K562 (cell line): Measurements from ENCODE around the gene SLC17A2. TPM values are rescaled to one million over a fixed set of nuclear protein-coding genes. Genes with fewer than 3 reads are reported as not detected.
"Not testable (repeated sequence)": the region's sequence is repeated elsewhere in the genome, so short reads cannot be mapped to it uniquely, and the experiment has no call there.

Source experiments
- ATAC-seq: fragments of 200-7000 bp; cut with Tn5 transposase; 3 replicates; pipeline ENCODE4 v1.9.1; 2020; ENCODE audit warnings: moderate library complexity
- BruUV-seq: library from RNA; stranded (reverse); fragments of 400-500 nt; replicated peaks from 2 replicates; lab custom pipeline; 2021; lab: Mats Ljungman, UMichigan
- CTCF ChIA-PET: fragments of 300-600 bp; formaldehyde crosslinking; extraction: SDS; loops from one replicate; lab custom pipeline; 2021; ENCODE audit warnings: low intra/inter-chr PET ratio; lab: Yijun Ruan, JAX
- POLR2A ChIA-PET: fragments of 300-600, 350-650 bp; sonication (Branson Sonifier 250); formaldehyde crosslinking; extraction: SDS; loops from one replicate; lab custom pipeline; 2021; ENCODE audit warnings: antibody characterized with exemption, inconsistent platforms; lab: Yijun Ruan, JAX
- DNase-seq, 4 experiments: peaks; one replicate each; pipeline versions ENCODE4 v3.0.0 to v3.0.0-alpha.2; 2011 to 2018; ENCODE audit warnings: low spot score in 3 of 4, mixed read lengths in 3 of 4; ENCODE audit errors: extremely low read depth in 1 of 4
- FAIRE-seq: peaks from 2 replicates; lab custom pipeline; 2011; peaks lifted over from hg19 to GRCh38; lab: Jason Lieb, UNC
- H2AFZ ChIP-seq: 2 replicates; pipeline ENCODE4 v1.6.0; 2011; ENCODE audit warnings: low read depth, low read length, control low read depth, inconsistent platforms
- H3K27ac ChIP-seq: fragments of 200-600 bp; 3 replicates; pipeline ENCODE4 v1.8.0; 2011; ENCODE audit warnings: low read depth, mild to moderate bottlenecking, control low read depth, inconsistent platforms, low read length, moderate library complexity, mixed read lengths; ENCODE audit errors: extremely low read depth
- H3K27me3 ChIP-seq, 2 experiments: fragments of 300-600 bp in 1 of 2; 2 replicates in 1 of 2; 3 replicates in 1 of 2; pipeline versions ENCODE4 v1.6.0 to v1.8.0; 2011; ENCODE audit warnings: inconsistent platforms in 2 of 2, low read length in 2 of 2, mild to moderate bottlenecking in 1 of 2, mixed read lengths in 1 of 2, moderate library complexity in 1 of 2; ENCODE audit not compliant: control insufficient read depth in 2 of 2, insufficient read depth in 2 of 2
- H3K36me3 ChIP-seq: fragments of 300-600 bp; 3 replicates; pipeline ENCODE4 v1.8.0; 2011; ENCODE audit warnings: mild to moderate bottlenecking, low read length, inconsistent platforms; ENCODE audit not compliant: control insufficient read depth, insufficient read depth
- H3K4me1 ChIP-seq, 2 experiments: fragments of 200-600 bp in 1 of 2; replicated peaks in 1 of 2; 2 replicates in 1 of 2; 3 replicates in 1 of 2; pipeline versions ENCODE4 v1.5.1 to v1.8.0; 2011; ENCODE audit warnings: inconsistent platforms in 2 of 2, low read length in 2 of 2, mild to moderate bottlenecking in 1 of 2, mixed read lengths in 1 of 2, moderate library complexity in 1 of 2; ENCODE audit not compliant: control insufficient read depth in 2 of 2, insufficient read depth in 2 of 2
- H3K4me2 ChIP-seq: 2 replicates; pipeline ENCODE4 v1.6.1; 2011; ENCODE audit warnings: low read length, control low read depth, inconsistent platforms, mixed read lengths; ENCODE audit not compliant: insufficient read depth
- H3K4me3 ChIP-seq: fragments of 200-600 bp; sonication (generic), shearing (Covaris generic); 2 replicates; pipeline ENCODE4 v1.5.1; 2016; ENCODE audit warnings: control low read depth, inconsistent platforms
- H3K79me2 ChIP-seq: fragments of 200-600 bp; 3 replicates; pipeline ENCODE4 v1.8.0; 2011; ENCODE audit warnings: low read length, inconsistent platforms; ENCODE audit not compliant: control insufficient read depth, insufficient read depth
- H3K9ac ChIP-seq, 2 experiments: 2 replicates each; pipeline versions ENCODE4 v1.6.0 to v1.6.1; 2011; ENCODE audit warnings: low read depth in 2 of 2, low read length in 2 of 2, control low read depth in 1 of 2, inconsistent platforms in 1 of 2, mild to moderate bottlenecking in 1 of 2, mixed read lengths in 1 of 2; ENCODE audit not compliant: insufficient read depth in 1 of 2
- H3K9me1 ChIP-seq: one replicate; pipeline ENCODE4 v1.6.0; 2011; ENCODE audit warnings: inconsistent platforms, mild to moderate bottlenecking, low read length, moderate library complexity; ENCODE audit not compliant: control insufficient read depth, insufficient read depth
- H3K9me3 ChIP-seq: replicated peaks from 2 replicates; pipeline ENCODE4 v1.5.1; 2011; ENCODE audit warnings: low read depth, low read length, inconsistent platforms; ENCODE audit not compliant: control insufficient read depth, insufficient read depth
- H4K20me1 ChIP-seq: replicated peaks from 2 replicates; pipeline ENCODE4 v1.6.1; 2011; ENCODE audit warnings: low read length, inconsistent platforms, mixed read lengths; ENCODE audit not compliant: control insufficient read depth, insufficient read depth
- CC2D1A ChIP-seq: fragments of 450-650 bp; IDR thresholded peaks from 2 replicates; pipeline ENCODE4 v1.6.1; 2017; ENCODE audit warnings: mild to moderate bottlenecking
- TRIM24 ChIP-seq, 2 experiments: fragments of 450-650 bp; IDR thresholded peaks; 2 replicates each; pipeline ENCODE4 v1.6.1; 2016
- TRIM28 ChIP-seq: fragments of 450-650 bp; IDR thresholded peaks from 2 replicates; pipeline ENCODE4 v1.6.1; 2017
- ZEB2 ChIP-seq: fragments of 450-650 bp; IDR thresholded peaks from 2 replicates; pipeline ENCODE4 v1.6.1; 2016
- ZNF280A ChIP-seq: fragments of 450-650 bp; IDR thresholded peaks from 2 replicates; pipeline ENCODE4 v1.6.1; 2018; ENCODE audit warnings: mild to moderate bottlenecking, low read depth; ENCODE audit not compliant: partially characterized antibody
- ZNF431 ChIP-seq: sonication (generic); formaldehyde crosslinking; IDR thresholded peaks from 2 replicates; pipeline ENCODE4 v1.8.0; 2022; ENCODE audit warnings: mild to moderate bottlenecking, missing genetic modification reagents
- WGBS: fragments of 100-300 bp; shearing (Covaris generic); methylation state at CpG from one replicate; pipeline ENCODE4 v1.1.6; 2016; ENCODE audit warnings: low coverage, mixed read lengths; ENCODE audit not compliant: insufficient coverage; ENCODE audit errors: missing lambda C conversion rate; 5-methylcytosine and 5-hydroxymethylcytosine counted together
- in situ Hi-C: fragments of 300-500 bp; cut with MboI; formaldehyde crosslinking; loops from 4 replicates; pipeline ENCODE4 v1.15.0; 2018; ENCODE audit warnings: inconsistent platforms, mixed read lengths
- intact Hi-C: fragments of 100-400 bp; cut with micrococcal nuclease; formaldehyde crosslinking; loops from 2 replicates; pipeline ENCODE4 v1.14.2; 2022
- polyA plus RNA-seq, 8 experiments: library from polyadenylated mRNA; depleted of rRNA in 4 of 8; stranded (reverse) in 5 of 8; unstranded in 3 of 8; fragments of >200 nt; fragmentation: Nextera tagmentation in 2 of 8; fragmentation: Illumina TruSeq in 1 of 8; extraction: Ambion mirVana in 2 of 8; extraction: Trizol in 1 of 8; gene quantifications; 2 replicates each; pipeline versions ENCODE4 v1.2.1 to v1.2.3, GENCODE V29; 2011 to 2014; ENCODE audit warnings: inconsistent platforms in 1 of 8, missing spikeins in 1 of 8
- total RNA-seq, 7 experiments: library from RNA; depleted of rRNA in 6 of 7; stranded (reverse); fragments of >200 nt in 6 of 7; fragmentation: Illumina TruSeq in 2 of 7; extraction: Trizol in 2 of 7; gene quantifications; 2 replicates each; pipeline versions ENCODE4 v1.2.1 to v1.2.3, GENCODE V29; 2011 to 2021; ENCODE audit warnings: low replicate concordance in 1 of 7

The SLC17A2 gene
- total and polyA plus RNA-seq, 9 of the 15 experiments (the other 6 are each of a cell fraction or from before 2014, with no cell fraction given) = not detected

GRCh38 chr6:25945738-25946137 lies 15.2 kb upstream of the SLC17A2 start:
- POLR2A ChIA-PET = not testable (repeated sequence)
- WGBS = 15% methylated on average over 3 of the region's 3 CpGs

More at GRCh38 chr6:25945738-25946137, 15.2 kb upstream of the SLC17A2 start:
- intact Hi-C loops, H4K20me1 ChIP-seq, H3K36me3 ChIP-seq, H3K4me3 ChIP-seq, CTCF ChIA-PET, FAIRE-seq, DNase-seq, H3K79me2 ChIP-seq, H3K4me1 ChIP-seq, H3K9me3 ChIP-seq, H2AFZ ChIP-seq, H3K27me3 ChIP-seq, H3K27ac ChIP-seq, H3K9ac ChIP-seq, in situ Hi-C loops, H3K4me2 ChIP-seq, ATAC-seq, BruUV-seq, H3K9me1 ChIP-seq: not testable (repeated sequence)
- TF ChIP-seq CC2D1A (peak; percentile 49; the same call in 1 of the 2 replicates), TRIM24 (IDR thresholded peaks at IDR 0.05) (peak in 1 of 2 experiments; percentile 28; a peak in 1 of 4 replicates), ZNF280A (peak; percentile 64), TRIM28 (peak; percentile 81), ZEB2 (peak; percentile 53; the same call in 1 of the 2 replicates), ZNF431 (CRISPR knock-in tag) (peak; percentile 99)
